Measurements from ENCODE around the gene RRAGA.
"Not testable (repeated sequence)": the region's sequence is repeated elsewhere in the genome, so short reads cannot be mapped to it uniquely, and the experiment has no call there.

The RRAGA gene

DNA sequence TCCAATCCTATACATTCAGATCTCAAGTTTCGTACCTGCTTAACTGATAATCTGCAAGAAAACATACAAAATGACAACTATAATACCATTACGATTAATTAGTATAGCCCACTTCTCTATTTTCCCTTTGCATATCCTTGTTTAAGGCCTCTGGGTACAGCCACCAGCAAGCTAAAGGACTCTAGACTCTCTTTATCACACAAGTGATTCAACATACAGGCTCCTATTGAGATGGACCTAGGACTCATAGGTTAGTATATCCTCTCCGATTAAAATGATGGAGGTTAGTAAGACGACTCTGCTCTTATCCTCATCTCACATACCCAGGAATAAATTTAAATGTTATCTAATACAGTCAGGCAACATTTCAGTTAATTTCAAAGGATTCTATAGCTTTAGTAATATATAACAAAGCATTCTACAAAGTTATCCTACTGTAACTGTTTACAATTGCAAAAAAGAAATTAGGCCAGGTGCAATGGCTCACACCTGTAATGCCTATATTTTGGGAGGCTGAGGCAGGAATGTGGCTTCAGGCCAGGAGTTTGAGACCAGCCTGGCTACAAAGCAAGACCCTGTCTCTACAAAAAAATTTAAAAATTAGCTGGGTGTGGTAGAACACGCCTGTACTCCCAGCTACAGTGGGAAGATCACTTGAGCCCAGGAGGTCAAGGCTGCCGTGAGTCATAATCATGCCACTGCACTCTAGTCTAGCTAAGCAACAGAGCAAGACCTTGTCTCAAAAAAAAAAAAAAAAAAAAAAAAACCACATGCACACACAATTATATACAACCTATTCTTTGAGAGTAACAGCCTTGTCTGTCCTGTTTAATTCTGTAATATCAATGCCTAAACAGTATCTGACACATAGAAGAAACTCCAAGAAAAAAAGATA is 38.1 kb downstream of the RRAGA start:
- no peak for DNase-seq (ENCODE audit: low read depth in 2 of 2)

DNA sequence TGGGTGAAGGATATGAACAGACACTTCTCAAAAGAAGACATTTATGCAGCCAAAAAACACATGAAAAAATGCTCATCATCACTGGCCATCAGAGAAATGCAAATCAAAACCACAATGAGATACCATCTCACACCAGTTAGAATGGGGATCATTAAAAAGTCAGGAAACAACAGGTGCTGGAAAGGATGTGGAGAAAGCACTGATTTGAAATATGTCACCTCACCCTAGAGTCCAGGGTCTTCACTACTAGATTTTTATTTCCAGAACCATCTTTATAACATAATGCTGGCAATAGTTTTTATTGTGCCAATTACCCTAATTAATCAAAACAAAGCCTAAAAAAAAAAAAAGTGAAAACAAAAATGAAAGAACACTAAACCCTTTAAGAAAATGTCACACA is 48.2 kb downstream of the RRAGA start:
- not testable (repeated sequence) for DNase-seq (ENCODE audit: low read depth in 2 of 2)

All from stimulated activated CD8-positive, alpha-beta memory T cell treated with anti-CD3 and anti-CD28 coated beads, Interleukin-15, amount 100 ng/mL, for 4 hours (primary cell).